Mesenteric fat pad (tissue), 1 donor: ENCODE measurements around the gene BPIFB2. TPM values are rescaled to one million over a fixed set of nuclear protein-coding genes. Genes with fewer than 3 reads are reported as not detected.
"Not testable (repeated sequence)": the region's sequence is repeated elsewhere in the genome, so short reads cannot be mapped to it uniquely, and the experiment has no call there.

ENCODE experiments used
- DNase-seq: peaks from one replicate; pipeline ENCODE4 v3.0.0-alpha.2; 2020; ENCODE audit warnings: low spot score
- total RNA-seq: library from RNA; stranded (reverse); fragmentation: NEBNext Ultra II Directional; extraction: Animal tissue kit (Norgen Biotek cat#: 25700); gene quantifications from one replicate; pipeline ENCODE4 v1.2.1, GENCODE V29; 2021
- donor health status: DM: yes; HTN: yes; CAD: no.

The BPIFB2 gene
- total RNA-seq, 1 donor from 2014 or later, result not detected

- peak; percentile 81 for DNase-seq
Measured at GRCh38 chr20:32970115-32970972, 37.2 kb upstream of the BPIFB2 start.

GRCh38 chr20:32970973-32971300 lies 36.6 kb upstream of the BPIFB2 start:
- DNase-seq, result peak; percentile 86

- no peak for DNase-seq
Measured at GRCh38 chr20:32971703-32972161, 35.8 kb upstream of the BPIFB2 start.

GRCh38 chr20:32972181-32973076 lies 35.1 kb upstream of the BPIFB2 start:
- peak; percentile 67 for DNase-seq

- DNase-seq, result peak; percentile 76
Measured at GRCh38 chr20:32973077-32973717, 34.3 kb upstream of the BPIFB2 start.

- DNase-seq, result peak; percentile 41
Measured at GRCh38 chr20:32974204-32975064, 33.1 kb upstream of the BPIFB2 start.

- DNase-seq, result not testable (repeated sequence)
Measured at GRCh38 chr20:32975121-32975520, 32.4 kb upstream of the BPIFB2 start.

- peak; percentile 69 for DNase-seq
Measured at GRCh38 chr20:32975698-32976674, 31.5 kb upstream of the BPIFB2 start.

- DNase-seq, result peak; percentile 33
Measured at GRCh38 chr20:32976746-32977145, 30.8 kb upstream of the BPIFB2 start.

- DNase-seq, result peak; percentile 83
Measured at GRCh38 chr20:32977281-32978008, 30.1 kb upstream of the BPIFB2 start.

GRCh38 chr20:32978009-32978335 lies 29.5 kb upstream of the BPIFB2 start:
- no peak for DNase-seq

- DNase-seq, result peak; percentile 73
Measured at GRCh38 chr20:32979201-32979998, 28.1 kb upstream of the BPIFB2 start.

- DNase-seq, result peak; percentile 60
Measured at GRCh38 chr20:32980131-32980941, 27.2 kb upstream of the BPIFB2 start.

GRCh38 chr20:32980990-32981389 lies 26.5 kb upstream of the BPIFB2 start:
- no peak for DNase-seq

- DNase-seq, result no peak
Measured at GRCh38 chr20:32982617-32983458, 24.7 kb upstream of the BPIFB2 start.

GRCh38 chr20:32983459-32984112 lies 23.9 kb upstream of the BPIFB2 start:
- DNase-seq, result no peak
